Measurements from ENCODE around the gene LGMN.
A peak's percentile ranks its signal among the peaks of the same experiment; 100 is the strongest.
"Not testable (repeated sequence)": the region's sequence is repeated elsewhere in the genome, so short reads cannot be mapped to it uniquely, and the experiment has no call there.

The LGMN gene

DNA sequence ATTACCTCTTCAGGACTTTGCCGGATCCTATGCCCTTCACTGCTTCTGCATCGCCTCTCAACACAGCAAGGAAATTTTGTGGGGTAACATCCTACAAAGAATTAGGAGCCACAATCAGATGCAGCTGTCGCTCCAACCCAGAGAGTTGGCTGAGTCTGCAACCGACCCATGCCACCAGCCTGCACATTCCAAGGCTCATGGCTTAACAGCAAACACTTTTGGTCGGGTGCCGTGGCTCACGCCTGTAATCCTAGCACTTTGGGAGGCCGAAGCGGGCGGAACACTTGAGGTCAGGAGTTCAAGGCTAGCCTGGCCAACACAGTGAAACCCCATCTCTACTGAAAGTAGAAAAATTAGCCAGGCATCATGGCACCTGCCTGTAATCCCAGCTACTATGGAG is 32.3 kb downstream of the LGMN start:
- TF ChIP-seq CTCF (IDR thresholded peaks at IDR 0.05; ENCODE audit: low read depth, low read length) = no peak
- H3K4me3 ChIP-seq (ENCODE audit: low read depth, low read length) = no peak overlapping the region
- in situ Hi-C loops (cut with HindIII; ENCODE audit: low sequenced_read_pairs) = no loop called here
- DNase-seq (ENCODE audit: low read depth, low spot score) = no peak

GRCh38 chr14:92714739-92715307 is 33.6 kb downstream of the LGMN start:
- peak; percentile 49 for DNase-seq (ENCODE audit: low read depth, low spot score)
- in situ Hi-C loops (cut with HindIII; ENCODE audit: low sequenced_read_pairs); H3K4me3 ChIP-seq (ENCODE audit: low read depth, low read length): not testable (repeated sequence)
- TF ChIP-seq CTCF (IDR thresholded peaks at IDR 0.05; ENCODE audit: low read depth, low read length) = peak; percentile 86

GRCh38 chr14:92712654-92713051 is 35.8 kb downstream of the LGMN start:
- no peak for DNase-seq (ENCODE audit: low read depth, low spot score)
- H3K4me3 ChIP-seq (ENCODE audit: low read depth, low read length) = no peak overlapping the region
- TF ChIP-seq CTCF (IDR thresholded peaks at IDR 0.05; ENCODE audit: low read depth, low read length) = no peak
- in situ Hi-C loops (cut with HindIII; ENCODE audit: low sequenced_read_pairs) = no loop called here

GRCh38 chr14:92711976-92712653 is 36.3 kb downstream of the LGMN start:
- H3K4me3 ChIP-seq (ENCODE audit: low read depth, low read length) = no peak overlapping the region
- DNase-seq (ENCODE audit: low read depth, low spot score) = no peak
- in situ Hi-C loops (cut with HindIII; ENCODE audit: low sequenced_read_pairs) = no loop called here
- TF ChIP-seq CTCF (IDR thresholded peaks at IDR 0.05; ENCODE audit: low read depth, low read length) = no peak

GRCh38 chr14:92710001-92710341 is 38.5 kb downstream of the LGMN start:
- TF ChIP-seq CTCF (IDR thresholded peaks at IDR 0.05; ENCODE audit: low read depth, low read length) = no peak
- in situ Hi-C loops (cut with HindIII; ENCODE audit: low sequenced_read_pairs) = no loop called here
- no peak overlapping the region for H3K4me3 ChIP-seq (ENCODE audit: low read depth, low read length)
- DNase-seq (ENCODE audit: low read depth, low spot score) = no peak

- no peak for TF ChIP-seq CTCF (IDR thresholded peaks at IDR 0.05; ENCODE audit: low read depth, low read length)
Measured at GRCh38 chr14:92709340-92710000, 39.0 kb downstream of the LGMN start.

More at GRCh38 chr14:92709340-92710000, 39.0 kb downstream of the LGMN start:
- no peak for DNase-seq (ENCODE audit: low read depth, low spot score)
- no peak overlapping the region for H3K4me3 ChIP-seq (ENCODE audit: low read depth, low read length)
- in situ Hi-C loops (cut with HindIII; ENCODE audit: low sequenced_read_pairs) = no loop called here

Measured in astrocyte of the spinal cord (primary cell).